Mucosa of stomach (tissue), 1 donor: Measurements from ENCODE around the gene PCDHB9.
"Not testable (repeated sequence)": the region's sequence is repeated elsewhere in the genome, so short reads cannot be mapped to it uniquely, and the experiment has no call there.

Experiments
- H3K27me3 ChIP-seq: one replicate; pipeline ENCODE4 v1.7.0; 2013; ENCODE audit warnings: mild to moderate bottlenecking, low read length; ENCODE audit not compliant: control insufficient read depth, insufficient read depth
- H3K36me3 ChIP-seq: one replicate; pipeline ENCODE4 v1.7.0; 2013; ENCODE audit warnings: low read length; ENCODE audit not compliant: control insufficient read depth, insufficient read depth
- H3K4me1 ChIP-seq: one replicate; pipeline ENCODE4 v1.7.0; 2013; ENCODE audit warnings: mild to moderate bottlenecking, low read length; ENCODE audit not compliant: control insufficient read depth, insufficient read depth
- H3K4me3 ChIP-seq: one replicate; pipeline ENCODE4 v1.7.0; 2013; ENCODE audit warnings: low read length
- H3K9ac ChIP-seq: one replicate; pipeline ENCODE4 v1.7.0; 2013; ENCODE audit warnings: mild to moderate bottlenecking, low read length, moderate library complexity
- H3K9me3 ChIP-seq: one replicate; pipeline ENCODE4 v1.7.0; 2013; ENCODE audit warnings: mild to moderate bottlenecking, low read length, moderate library complexity; ENCODE audit not compliant: control insufficient read depth
- donor health status: Pancreatic carcinoma.

Gene PCDHB9

DNA sequence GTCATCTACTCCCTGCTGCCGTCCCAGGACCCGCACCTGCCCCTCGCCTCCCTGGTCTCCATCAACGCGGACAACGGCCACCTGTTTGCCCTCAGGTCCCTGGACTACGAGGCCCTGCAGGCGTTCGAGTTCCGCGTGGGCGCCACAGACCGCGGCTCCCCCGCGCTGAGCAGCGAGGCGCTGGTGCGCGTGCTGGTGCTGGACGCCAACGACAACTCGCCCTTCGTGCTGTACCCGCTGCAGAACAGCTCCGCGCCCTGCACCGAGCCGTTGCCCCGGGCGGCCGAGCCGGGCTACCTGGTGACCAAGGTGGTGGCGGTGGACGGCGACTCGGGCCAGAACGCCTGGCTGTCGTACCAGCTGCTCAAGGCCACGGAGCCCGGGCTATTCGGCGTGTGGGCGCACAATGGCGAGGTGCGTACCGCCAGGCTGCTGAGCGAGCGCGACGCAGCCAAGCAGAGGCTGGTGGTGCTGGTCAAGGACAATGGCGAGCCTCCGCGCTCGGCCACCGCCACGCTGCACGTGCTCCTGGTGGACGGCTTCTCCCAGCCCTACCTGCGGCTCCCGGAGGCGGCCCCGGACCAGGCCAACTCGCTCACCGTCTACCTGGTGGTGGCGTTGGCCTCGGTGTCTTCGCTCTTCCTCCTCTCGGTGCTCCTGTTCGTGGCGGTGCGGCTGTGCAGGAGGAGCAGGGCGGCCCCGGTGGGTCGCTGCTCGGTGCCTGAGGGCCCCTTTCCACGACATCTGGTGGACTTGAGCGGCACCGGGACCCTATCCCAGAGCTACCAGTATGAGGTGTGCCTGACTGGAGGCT lies 12.5 kb upstream of the PCDHB9 start:
- not testable (repeated sequence) for H3K27me3 ChIP-seq, H3K36me3 ChIP-seq, H3K4me1 ChIP-seq, H3K4me3 ChIP-seq, H3K9ac ChIP-seq, H3K9me3 ChIP-seq

DNA sequence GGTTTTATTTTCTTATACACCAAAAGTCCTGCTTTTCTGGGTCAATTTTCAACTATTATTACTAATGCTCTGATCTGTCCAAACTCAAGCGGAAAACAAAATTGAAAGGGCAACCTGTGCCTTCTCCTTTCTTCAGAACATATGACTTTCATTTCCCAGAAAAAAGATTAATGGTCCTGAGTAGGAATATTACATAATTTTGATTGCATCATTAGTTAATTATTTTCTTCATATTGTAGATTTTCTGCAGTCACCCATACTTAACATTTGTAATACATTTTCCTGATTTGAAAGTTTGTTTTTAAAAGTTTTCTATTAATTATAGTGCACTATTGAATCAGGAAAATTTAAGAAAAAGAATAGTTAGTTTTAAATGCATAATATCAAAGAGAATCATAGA lies 11.0 kb upstream of the PCDHB9 start:
- Histone ChIP-seq H3K4me1 (no peaks in the 10 kb centered on the region), H3K27me3 (no peaks in the 10 kb centered on the region), H3K4me3 (no peak overlapping the region), H3K9ac (no peak overlapping the region), H3K9me3 (peaks cover 4% of the 10 kb centered on the region), H3K36me3 (no peaks in the 10 kb centered on the region)

DNA sequence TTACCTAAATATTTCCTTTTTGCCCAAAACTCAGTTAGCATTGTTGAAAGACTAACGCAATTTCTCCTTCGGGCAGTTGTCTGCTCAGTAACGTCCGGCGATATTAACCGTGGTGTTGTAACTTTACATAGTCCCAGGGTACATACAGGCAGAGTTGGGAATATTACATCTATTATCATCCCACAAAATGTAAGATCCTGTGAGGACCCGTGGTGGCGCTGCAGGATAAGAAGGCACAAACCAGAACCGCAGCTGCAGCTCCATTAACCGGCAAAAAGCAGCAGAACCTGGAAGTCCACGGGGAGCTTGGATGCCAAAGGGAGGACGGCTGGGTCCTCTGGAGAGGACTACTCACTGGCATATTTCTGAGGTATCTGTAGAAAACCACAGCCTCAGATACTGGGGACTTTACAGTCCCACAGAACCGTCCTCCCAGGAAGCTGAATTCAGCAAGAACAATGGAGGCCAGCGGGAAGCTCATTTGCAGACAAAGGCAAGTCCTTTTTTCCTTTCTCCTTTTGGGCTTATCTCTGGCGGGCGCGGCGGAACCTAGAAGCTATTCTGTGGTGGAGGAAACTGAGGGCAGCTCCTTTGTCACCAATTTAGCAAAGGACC lies 9.3 kb upstream of the PCDHB9 start, which contains the start of gene PCDHB8:
Gene PCDHB8, plus strand, starts transcription at position 214 of the 615 bp plus-strand sequence. Its CDS starts 245 bp downstream, at position 459.
- H3K4me3 ChIP-seq, H3K9me3 ChIP-seq, H3K36me3 ChIP-seq, H3K9ac ChIP-seq, H3K27me3 ChIP-seq, H3K4me1 ChIP-seq: not testable (repeated sequence)

DNA sequence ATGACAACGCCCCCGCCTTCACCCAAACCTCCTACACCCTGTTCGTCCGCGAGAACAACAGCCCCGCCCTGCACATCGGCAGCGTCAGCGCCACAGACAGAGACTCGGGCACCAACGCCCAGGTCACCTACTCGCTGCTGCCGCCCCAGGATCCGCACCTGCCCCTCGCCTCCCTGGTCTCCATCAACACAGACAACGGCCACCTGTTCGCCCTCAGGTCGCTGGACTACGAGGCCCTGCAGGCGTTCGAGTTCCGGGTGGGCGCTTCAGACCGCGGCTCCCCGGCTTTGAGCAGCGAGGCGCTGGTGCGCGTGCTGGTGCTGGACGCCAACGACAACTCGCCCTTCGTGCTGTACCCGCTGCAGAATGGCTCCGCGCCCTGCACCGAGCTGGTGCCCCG lies 7.6 kb upstream of the PCDHB9 start:
- H3K9me3 ChIP-seq, H3K4me3 ChIP-seq, H3K9ac ChIP-seq, H3K36me3 ChIP-seq, H3K4me1 ChIP-seq, H3K27me3 ChIP-seq: not testable (repeated sequence)

DNA sequence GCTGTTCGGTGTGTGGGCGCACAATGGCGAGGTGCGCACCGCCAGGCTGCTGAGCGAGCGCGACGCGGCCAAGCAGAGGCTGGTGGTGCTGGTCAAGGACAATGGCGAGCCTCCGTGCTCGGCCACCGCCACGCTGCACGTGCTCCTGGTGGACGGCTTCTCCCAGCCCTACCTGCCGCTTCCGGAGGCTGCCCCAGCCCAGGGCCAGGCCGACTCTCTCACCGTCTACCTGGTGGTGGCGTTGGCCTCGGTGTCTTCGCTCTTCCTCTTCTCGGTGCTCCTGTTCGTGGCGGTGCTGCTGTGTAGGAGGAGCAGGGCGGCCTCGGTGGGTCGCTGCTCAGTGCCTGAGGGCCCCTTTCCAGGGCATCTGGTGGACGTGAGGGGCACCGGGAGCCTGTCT lies 7.1 kb upstream of the PCDHB9 start:
- H3K4me1 ChIP-seq, H3K4me3 ChIP-seq, H3K36me3 ChIP-seq, H3K27me3 ChIP-seq, H3K9ac ChIP-seq, H3K9me3 ChIP-seq: not testable (repeated sequence)

DNA sequence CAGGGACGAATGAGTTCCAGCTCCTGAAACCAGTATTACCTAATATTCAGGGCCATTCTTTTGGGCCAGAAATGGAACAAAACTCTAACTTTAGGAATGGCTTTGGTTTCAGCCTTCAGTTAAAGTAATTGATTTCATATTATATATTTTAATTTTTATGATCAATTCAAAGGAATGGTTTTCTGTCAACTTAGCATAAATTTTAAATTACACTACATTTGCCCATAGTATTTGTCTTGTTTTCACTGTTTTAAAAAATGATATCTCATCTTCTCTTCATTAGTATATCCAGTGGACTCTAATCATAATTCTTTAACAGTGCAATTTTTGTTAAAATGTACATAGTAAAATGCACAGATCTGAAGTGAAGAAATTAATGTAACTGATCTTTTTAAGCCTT lies 6.6 kb upstream of the PCDHB9 start:
- Histone ChIP-seq H3K36me3 (no peaks in the 10 kb centered on the region), H3K9ac (no peak overlapping the region), H3K4me3 (no peak overlapping the region), H3K9me3 (peaks cover 4% of the 10 kb centered on the region), H3K27me3 (no peaks in the 10 kb centered on the region), H3K4me1 (no peaks in the 10 kb centered on the region)

DNA sequence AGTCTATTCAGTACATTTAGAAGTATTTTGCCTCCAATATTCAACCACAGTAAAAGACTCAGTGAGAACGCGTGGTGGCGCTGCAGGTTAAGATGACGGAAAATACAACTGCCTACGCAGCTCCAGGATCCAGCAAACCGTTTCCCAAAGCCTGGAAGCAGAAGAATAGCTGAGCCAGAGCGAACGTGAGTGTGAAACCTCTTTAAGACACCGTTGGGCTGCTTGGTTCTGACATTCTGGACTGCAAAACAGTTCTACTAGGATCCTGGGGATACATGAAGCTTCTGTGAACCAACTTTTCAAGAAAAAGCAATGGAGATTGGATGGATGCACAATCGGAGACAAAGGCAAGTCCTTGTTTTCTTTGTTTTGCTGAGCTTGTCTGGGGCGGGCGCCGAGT lies 4.7 kb upstream of the PCDHB9 start, which contains the start of gene PCDHB16:
Gene PCDHB16, plus strand, starts transcription at position 140 of the 400 bp plus-strand sequence. Its CDS starts 173 bp downstream, at position 313.
- no peak within 1 kb of the TSS for H3K4me3 ChIP-seq
- no peaks in the 10 kb centered on the region for H3K27me3 ChIP-seq
- no peaks in the 10 kb centered on the region for H3K36me3 ChIP-seq
- peaks cover 4% of the 10 kb centered on the region for H3K9me3 ChIP-seq
- no peaks in the 10 kb centered on the region for H3K4me1 ChIP-seq
- no peak within 1 kb of the TSS for H3K9ac ChIP-seq

DNA sequence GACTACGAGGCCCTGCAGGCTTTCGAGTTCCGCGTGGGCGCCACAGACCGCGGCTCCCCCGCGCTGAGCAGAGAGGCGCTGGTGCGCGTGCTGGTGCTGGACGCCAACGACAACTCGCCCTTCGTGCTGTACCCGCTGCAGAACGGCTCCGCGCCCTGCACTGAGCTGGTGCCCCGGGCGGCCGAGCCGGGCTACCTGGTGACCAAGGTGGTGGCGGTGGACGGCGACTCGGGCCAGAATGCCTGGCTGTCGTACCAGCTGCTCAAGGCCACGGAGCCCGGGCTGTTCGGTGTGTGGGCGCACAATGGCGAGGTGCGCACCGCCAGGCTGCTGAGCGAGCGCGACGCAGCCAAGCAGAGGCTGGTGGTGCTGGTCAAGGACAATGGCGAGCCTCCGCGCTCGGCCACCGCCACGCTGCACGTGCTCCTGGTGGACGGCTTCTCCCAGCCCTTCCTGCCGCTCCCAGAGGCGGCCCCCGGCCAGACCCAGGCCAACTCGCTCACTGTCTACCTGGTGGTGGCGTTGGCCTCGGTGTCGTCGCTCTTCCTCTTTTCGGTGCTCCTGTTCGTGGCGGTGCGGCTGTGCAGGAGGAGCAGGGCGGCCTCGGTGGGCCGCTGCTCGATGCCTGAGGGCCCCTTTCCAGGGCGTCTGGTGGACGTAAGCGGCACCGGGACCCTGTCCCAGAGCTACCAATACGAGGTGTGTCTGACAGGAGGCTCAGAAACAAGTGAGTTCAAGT lies 2.7 kb upstream of the PCDHB9 start:
- not testable (repeated sequence) for H3K27me3 ChIP-seq, H3K4me1 ChIP-seq, H3K9me3 ChIP-seq, H3K4me3 ChIP-seq, H3K9ac ChIP-seq, H3K36me3 ChIP-seq

DNA sequence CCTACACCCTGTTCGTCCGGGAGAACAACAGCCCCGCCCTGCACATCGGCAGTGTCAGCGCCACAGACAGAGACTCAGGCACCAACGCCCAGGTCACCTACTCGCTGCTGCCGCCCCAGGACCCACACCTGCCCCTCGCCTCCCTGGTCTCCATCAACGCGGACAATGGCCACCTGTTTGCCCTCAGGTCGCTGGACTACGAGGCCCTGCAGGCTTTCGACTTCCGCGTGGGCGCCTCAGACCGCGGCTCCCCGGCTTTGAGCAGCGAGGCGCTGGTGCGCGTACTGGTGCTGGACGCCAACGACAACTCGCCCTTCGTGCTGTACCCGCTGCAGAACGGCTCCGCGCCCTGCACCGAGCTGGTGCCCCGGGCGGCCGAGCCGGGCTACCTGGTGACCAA lies 1.7 kb downstream of the PCDHB9 start:
- not testable (repeated sequence) for H3K4me3 ChIP-seq, H3K9ac ChIP-seq, H3K36me3 ChIP-seq, H3K27me3 ChIP-seq, H3K9me3 ChIP-seq, H3K4me1 ChIP-seq

DNA sequence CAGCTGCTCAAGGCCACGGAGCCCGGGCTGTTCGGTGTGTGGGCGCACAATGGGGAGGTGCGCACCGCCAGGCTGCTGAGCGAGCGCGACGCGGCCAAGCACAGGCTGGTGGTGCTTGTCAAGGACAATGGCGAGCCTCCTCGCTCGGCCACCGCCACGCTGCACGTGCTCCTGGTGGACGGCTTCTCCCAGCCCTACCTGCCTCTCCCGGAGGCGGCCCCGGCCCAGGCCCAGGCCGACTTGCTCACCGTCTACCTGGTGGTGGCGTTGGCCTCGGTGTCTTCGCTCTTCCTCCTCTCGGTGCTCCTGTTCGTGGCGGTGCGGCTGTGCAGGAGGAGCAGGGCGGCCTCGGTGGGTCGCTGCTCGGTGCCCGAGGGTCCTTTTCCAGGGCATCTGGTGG lies 2.2 kb downstream of the PCDHB9 start:
- not testable (repeated sequence) for H3K9ac ChIP-seq, H3K4me3 ChIP-seq, H3K36me3 ChIP-seq, H3K4me1 ChIP-seq, H3K27me3 ChIP-seq, H3K9me3 ChIP-seq

DNA sequence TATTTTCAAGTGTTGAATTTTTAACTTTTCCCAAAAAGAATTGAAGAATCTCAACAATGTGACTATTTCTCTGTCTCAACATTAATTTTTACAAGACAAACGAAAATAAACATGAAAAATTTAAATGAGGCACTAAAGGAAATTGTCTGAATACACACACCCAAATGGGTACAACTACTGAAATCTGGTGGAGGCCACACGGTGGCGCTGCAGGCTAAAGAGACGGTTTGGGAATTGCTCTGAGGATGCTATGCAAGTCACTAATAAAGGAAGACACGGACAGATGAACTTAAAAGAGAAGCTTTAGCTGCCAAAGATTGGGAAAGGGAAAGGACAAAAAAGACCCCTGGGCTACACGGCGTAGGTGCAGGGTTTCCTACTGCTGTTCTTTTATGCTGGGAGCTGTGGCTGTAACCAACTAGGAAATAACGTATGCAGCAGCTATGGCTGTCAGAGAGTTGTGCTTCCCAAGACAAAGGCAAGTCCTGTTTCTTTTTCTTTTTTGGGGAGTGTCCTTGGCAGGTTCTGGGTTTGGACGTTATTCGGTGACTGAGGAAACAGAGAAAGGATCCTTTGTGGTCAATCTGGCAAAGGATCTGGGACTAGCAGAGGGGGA lies 5.3 kb downstream of the PCDHB9 start, which contains the start of gene PCDHB10:
Gene PCDHB10, plus strand, starts transcription at position 244 of the 616 bp plus-strand sequence. Its CDS starts 200 bp downstream, at position 444.
- H3K9ac ChIP-seq: no peak within 1 kb of the TSS
- no peaks in the 10 kb centered on the region for H3K4me1 ChIP-seq
- H3K36me3 ChIP-seq: no peaks in the 10 kb centered on the region
- no peaks in the 10 kb centered on the region for H3K27me3 ChIP-seq
- no peaks in the 10 kb centered on the region for H3K9me3 ChIP-seq
- no peak within 1 kb of the TSS for H3K4me3 ChIP-seq

DNA sequence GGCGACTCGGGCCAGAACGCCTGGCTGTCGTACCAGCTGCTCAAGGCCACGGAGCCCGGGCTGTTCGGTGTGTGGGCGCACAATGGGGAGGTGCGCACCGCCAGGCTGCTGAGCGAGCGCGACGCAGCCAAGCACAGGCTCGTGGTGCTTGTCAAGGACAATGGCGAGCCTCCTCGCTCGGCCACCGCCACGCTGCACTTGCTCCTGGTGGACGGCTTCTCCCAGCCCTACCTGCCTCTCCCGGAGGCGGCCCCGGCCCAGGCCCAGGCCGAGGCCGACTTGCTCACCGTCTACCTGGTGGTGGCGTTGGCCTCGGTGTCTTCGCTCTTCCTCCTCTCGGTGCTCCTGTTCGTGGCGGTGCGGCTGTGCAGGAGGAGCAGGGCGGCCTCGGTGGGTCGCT lies 7.4 kb downstream of the PCDHB9 start:
- H3K36me3 ChIP-seq, H3K9ac ChIP-seq, H3K9me3 ChIP-seq, H3K27me3 ChIP-seq, H3K4me1 ChIP-seq, H3K4me3 ChIP-seq: not testable (repeated sequence)
